IMR-90 (cell line): ENCODE data around the gene FCRL6. TPM values are rescaled to one million over a fixed set of nuclear protein-coding genes. Genes with fewer than 3 reads are reported as not detected.

Experiments
- ATAC-seq: fragments of 200-7000 bp; cut with Tn5 transposase; 2 replicates; pipeline ENCODE4 v1.9.1; 2020; ENCODE audit warnings: low read depth, mild to moderate bottlenecking, moderate library complexity
- BruUV-seq: library from RNA; stranded (reverse); fragments of 400-500 nt; replicated peaks from 2 replicates; lab custom pipeline; 2021; lab: Mats Ljungman, UMichigan
- CTCF ChIA-PET: fragments of 300-600 bp; formaldehyde crosslinking; extraction: SDS; loops from one replicate; lab custom pipeline; 2021; ENCODE audit warnings: antibody characterized with exemption; lab: Yijun Ruan, JAX
- POLR2A ChIA-PET: fragments of 300-600 bp; sonication (Branson Sonifier 250); formaldehyde crosslinking; loops from one replicate; lab custom pipeline; 2022; ENCODE audit warnings: antibody characterized with exemption; ENCODE audit not compliant: unreplicated experiment; lab: Charles Lee
- DNase-seq: peaks from one replicate; pipeline ENCODE4 v3.0.0; 2013
- H2AFZ ChIP-seq: replicated peaks from 2 replicates; pipeline ENCODE3; 2013; ENCODE audit warnings: low read length, mild to moderate bottlenecking; ENCODE audit not compliant: poor library complexity
- H2AK5ac ChIP-seq: 2 replicates; pipeline ENCODE4 v1.6.1; 2013; ENCODE audit warnings: low read depth, low read length, inconsistent platforms
- H2AK9ac ChIP-seq: replicated peaks from 2 replicates; pipeline ENCODE3; 2013; ENCODE audit warnings: mild to moderate bottlenecking, low read depth, low read length, moderate library complexity; ENCODE audit not compliant: poor library complexity
- H2BK120ac ChIP-seq: 2 replicates; pipeline ENCODE4 v1.6.1; 2013; ENCODE audit warnings: low read depth, low read length, inconsistent platforms
- H2BK15ac ChIP-seq: 3 replicates; pipeline ENCODE4 v1.6.1; 2013; ENCODE audit warnings: low read depth, low read length, inconsistent platforms
- H2BK20ac ChIP-seq: 2 replicates; pipeline ENCODE4 v1.6.1; 2013; ENCODE audit warnings: low read depth, mild to moderate bottlenecking, inconsistent platforms, low read length, moderate library complexity
- H2BK5ac ChIP-seq: 2 replicates; pipeline ENCODE4 v1.6.1; 2013; ENCODE audit warnings: mild to moderate bottlenecking, low read depth, low read length, inconsistent platforms; ENCODE audit not compliant: poor library complexity, severe bottlenecking
- H3K14ac ChIP-seq: replicated peaks from 2 replicates; pipeline ENCODE4 v1.6.1; 2013; ENCODE audit warnings: low read depth, low read length, inconsistent platforms
- H3K18ac ChIP-seq: 2 replicates; pipeline ENCODE4 v1.6.1; 2013; ENCODE audit warnings: low read depth, low read length, control low read depth
- H3K23ac ChIP-seq: 2 replicates; pipeline ENCODE4 v1.6.1; 2013; ENCODE audit warnings: low read depth, low read length, inconsistent platforms
- H3K27ac ChIP-seq: 2 replicates; pipeline ENCODE4 v1.5.1; 2013; ENCODE audit warnings: mild to moderate bottlenecking, control low read depth, low read length; ENCODE audit not compliant: insufficient read depth
- H3K27me3 ChIP-seq: 2 replicates; pipeline ENCODE4 v1.6.1; 2013; ENCODE audit warnings: low read length; ENCODE audit not compliant: control insufficient read depth, insufficient read depth
- H3K36me3 ChIP-seq: 2 replicates; pipeline ENCODE4 v1.6.1; 2013; ENCODE audit warnings: low read length, mixed read lengths; ENCODE audit not compliant: control insufficient read depth, insufficient read depth
- H3K4ac ChIP-seq: 2 replicates; pipeline ENCODE4 v1.6.1; 2013; ENCODE audit warnings: low read depth, low read length, inconsistent platforms
- H3K4me1 ChIP-seq: 2 replicates; pipeline ENCODE4 v1.6.1; 2013; ENCODE audit warnings: low read length, mixed read lengths; ENCODE audit not compliant: control insufficient read depth, insufficient read depth
- H3K4me2 ChIP-seq: 2 replicates; pipeline ENCODE4 v1.6.1; 2013; ENCODE audit warnings: low read depth, mild to moderate bottlenecking, control low read depth, low read length, moderate library complexity
- H3K4me3 ChIP-seq: 2 replicates; pipeline ENCODE4 v1.5.1; 2013; ENCODE audit warnings: low read depth, mild to moderate bottlenecking, control low read depth, low read length, moderate library complexity; ENCODE audit not compliant: insufficient read depth
- H3K56ac ChIP-seq: 2 replicates; pipeline ENCODE4 v1.6.1; 2013; ENCODE audit warnings: low read length, inconsistent platforms; ENCODE audit not compliant: insufficient read depth; ENCODE audit errors: extremely low read depth
- H3K79me1 ChIP-seq, 2 experiments: 2 replicates each; pipeline ENCODE4 v1.6.1; 2013; ENCODE audit warnings: low read length in 2 of 2, inconsistent platforms in 1 of 2, low read depth in 1 of 2
- H3K9ac ChIP-seq: 2 replicates; pipeline ENCODE4 v1.6.1; 2013; ENCODE audit warnings: low read depth, low read length, control low read depth
- H3K9me1 ChIP-seq: 2 replicates; pipeline ENCODE4 v1.6.1; 2013; ENCODE audit warnings: low read length, inconsistent platforms; ENCODE audit not compliant: insufficient read depth
- H3K9me3 ChIP-seq: 2 replicates; pipeline ENCODE4 v1.6.1; 2013; ENCODE audit warnings: low read length; ENCODE audit not compliant: control insufficient read depth, insufficient read depth
- H4K20me1 ChIP-seq: 2 replicates; pipeline ENCODE4 v1.6.1; 2013; ENCODE audit warnings: low read length, inconsistent platforms; ENCODE audit not compliant: insufficient read depth
- H4K5ac ChIP-seq: 2 replicates; pipeline ENCODE4 v1.6.1; 2013; ENCODE audit warnings: mild to moderate bottlenecking, low read depth, low read length, control low read depth
- H4K8ac ChIP-seq, 2 experiments: 2 replicates each; pipeline ENCODE4 v1.6.1; 2013; ENCODE audit warnings: low read depth in 2 of 2, low read length in 2 of 2, control low read depth in 1 of 2, inconsistent platforms in 1 of 2
- H4K91ac ChIP-seq: 2 replicates; pipeline ENCODE4 v1.6.1; 2013; ENCODE audit warnings: low read depth, low read length, inconsistent platforms; ENCODE audit not compliant: insufficient read depth
- MAFK ChIP-seq: IDR thresholded peaks from 2 replicates; pipeline ENCODE4 v1.6.1; 2012; ENCODE audit warnings: low read depth, low read length, improper control_type of control experiment
- MXI1 ChIP-seq: IDR thresholded peaks from 2 replicates; pipeline ENCODE4 v1.6.1; 2012; ENCODE audit warnings: low read depth, mild to moderate bottlenecking, low read length, moderate library complexity, borderline replicate concordance
- WGBS, 2 experiments: methylation state at CpG; one replicate each; pipeline versions ENCODE4 v1.1.5 to v1.1.7; 2013; ENCODE audit warnings: missing lambda C conversion rate in 2 of 2; ENCODE audit not compliant: insufficient read length in 1 of 2; ENCODE audit errors: extremely low coverage in 2 of 2; 5-methylcytosine and 5-hydroxymethylcytosine counted together
- dilution Hi-C: fragments of 300-500 bp; cut with HindIII; formaldehyde crosslinking; loops from one replicate; pipeline ENCODE4 v1.14.3; 2018; ENCODE audit warnings: low sequenced_read_pairs; ENCODE audit not compliant: unreplicated experiment
- in situ Hi-C: fragments of 300-500 bp; cut with MboI; formaldehyde crosslinking; loops from 3 replicates; pipeline ENCODE4 v1.14.3; 2019; ENCODE audit warnings: low sequenced_read_pairs, inconsistent platforms, mixed read lengths
- intact Hi-C: fragments of 100-400 bp; cut with micrococcal nuclease; formaldehyde crosslinking; loops from 2 replicates; pipeline ENCODE4 v1.10.0; 2022
- polyA plus RNA-seq, 3 experiments: library from polyadenylated mRNA; depleted of rRNA; stranded (reverse); fragments of >200 nt; gene quantifications; 2 replicates each; pipeline ENCODE4 v1.2.3, GENCODE V29; 2012; ENCODE audit warnings: low replicate concordance in 1 of 3
- total RNA-seq: library from RNA; depleted of rRNA; stranded (reverse); fragments of >200 nt; gene quantifications from 2 replicates; pipeline ENCODE4 v1.2.3, GENCODE V29; 2012
- TF ChIP-seq, protein P1 (sequence below): fragments of 150-350 bp; IDR thresholded peaks from 2 replicates; pipeline ENCODE4 v1.6.1; 2016; ENCODE audit warnings: low read depth, mild to moderate bottlenecking, low read length, moderate library complexity, borderline replicate concordance

Gene FCRL6
- total and polyA plus RNA-seq, 2 of the 4 experiments (the other 2 are of a cell fraction), result not detected

DNA sequence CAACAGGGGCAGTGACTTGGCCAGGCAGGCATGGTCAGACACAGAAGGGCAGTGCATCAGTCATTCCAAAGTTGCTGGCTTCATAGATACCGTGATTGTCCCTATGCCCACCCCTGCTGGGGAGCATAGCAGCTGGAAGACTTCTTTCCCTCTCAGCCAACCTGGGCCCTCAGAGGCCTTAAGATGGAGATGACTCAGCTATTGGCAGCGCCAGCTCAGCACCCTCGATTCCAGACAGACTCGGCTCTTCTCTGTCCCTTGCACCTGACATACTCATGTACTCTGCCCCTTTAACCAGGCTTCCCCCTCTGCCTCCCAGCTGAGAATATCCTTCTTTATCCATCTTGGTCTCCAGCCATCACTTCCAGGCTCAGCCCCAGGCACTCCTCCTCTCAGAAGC lies 41.3 kb downstream of the FCRL6 start:
- ChIA-PET CTCF (interaction anchor here (0.8 kb wide), 1 partner anchor 29 kb away, joined by 3 read pairs; no protein-coding TSS in a partner anchor), POLR2A (no interaction called here)
- Histone ChIP-seq H2AK9ac (no peak overlapping the region), H3K79me1 (no peaks in the 10 kb centered on the region), H4K20me1 (no peaks in the 10 kb centered on the region), H3K9me3 (no peaks in the 10 kb centered on the region), H3K4me1 (no peaks in the 10 kb centered on the region; the same call in 1 of the 2 replicates), H3K14ac (no peak overlapping the region), H3K36me3 (no peaks in the 10 kb centered on the region), H3K23ac (no peak overlapping the region), H4K91ac (no peak overlapping the region), H2BK15ac (no peak overlapping the region), H4K5ac (no peak overlapping the region), H2BK5ac (no peak overlapping the region), H3K18ac (no peak overlapping the region), H2BK20ac (no peak overlapping the region), H2BK120ac (no peak overlapping the region), H3K27ac (no peak overlapping the region), H3K27me3 (no peaks in the 10 kb centered on the region; the same call in 1 of the 2 replicates), H4K8ac (no peak overlapping the region), H2AFZ (no peak overlapping the region), H2AK5ac (no peak overlapping the region), H3K9ac (no peak overlapping the region), H3K4me2 (no peak overlapping the region), H3K4me3 (no peak overlapping the region), H3K56ac (no peak overlapping the region), H3K9me1 (no peaks in the 10 kb centered on the region), H3K4ac (no peak overlapping the region)
- intact Hi-C loops, result no loop called here
- no peak for TF ChIP-seq MXI1
- TF ChIP-seq, protein P1, sequence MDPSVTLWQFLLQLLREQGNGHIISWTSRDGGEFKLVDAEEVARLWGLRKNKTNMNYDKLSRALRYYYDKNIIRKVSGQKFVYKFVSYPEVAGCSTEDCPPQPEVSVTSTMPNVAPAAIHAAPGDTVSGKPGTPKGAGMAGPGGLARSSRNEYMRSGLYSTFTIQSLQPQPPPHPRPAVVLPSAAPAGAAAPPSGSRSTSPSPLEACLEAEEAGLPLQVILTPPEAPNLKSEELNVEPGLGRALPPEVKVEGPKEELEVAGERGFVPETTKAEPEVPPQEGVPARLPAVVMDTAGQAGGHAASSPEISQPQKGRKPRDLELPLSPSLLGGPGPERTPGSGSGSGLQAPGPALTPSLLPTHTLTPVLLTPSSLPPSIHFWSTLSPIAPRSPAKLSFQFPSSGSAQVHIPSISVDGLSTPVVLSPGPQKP, result no peak
- TF ChIP-seq MAFK, result no peak
- no TSS peak for BruUV-seq
- 100% methylated on average over 1 of the region's 4 CpGs; no CpG with 5 or more reads in 1 of the 2 experiments for WGBS, 2 experiments
- DNase-seq, result no peak
- in situ Hi-C loops, result no loop called here
- ATAC-seq, result no peak
- dilution Hi-C loops, result no loop called here
